ENCODE results near the gene RMI2. TPM values are rescaled to one million over a fixed set of nuclear protein-coding genes. Genes with fewer than 3 reads are reported as not detected.

The RMI2 gene
- total and polyA plus RNA-seq, 9 of the 15 experiments (the other 6 are each of a cell fraction or from before 2014, with no cell fraction given): 8.0 to 43.4 (median 32.5) TPM

- Histone ChIP-seq H3K4me3 (no peak overlapping the region), H3K9me1 (ENCODE audit: control insufficient read depth, insufficient read depth, low read length) (no peaks in the 10 kb centered on the region), H4K20me1 (replicated peaks; ENCODE audit: control insufficient read depth, insufficient read depth, low read length) (no peaks in the 10 kb centered on the region), H3K79me2 (ENCODE audit: control insufficient read depth, insufficient read depth, low read length) (no peaks in the 10 kb centered on the region), H3K9me3 (replicated peaks; ENCODE audit: control insufficient read depth, insufficient read depth, low read depth, low read length) (no peaks in the 10 kb centered on the region), H2AFZ (ENCODE audit: low read depth, low read length) (no peak overlapping the region), H3K27me3 (ENCODE audit: control insufficient read depth in 2 of 2, insufficient read depth in 2 of 2, low read length in 2 of 2) (no peaks in the 10 kb centered on the region), H3K9ac (ENCODE audit: insufficient read depth in 1 of 2, low read depth in 2 of 2, low read length in 2 of 2) (no peak overlapping the region), H3K4me1 (replicated peaks in 1 of 2; ENCODE audit: control insufficient read depth in 2 of 2, insufficient read depth in 2 of 2, low read length in 2 of 2) (no peaks in the 10 kb centered on the region; a peak in 2 of 5 replicates), H3K27ac (ENCODE audit: extremely low read depth, low read depth, low read length) (no peak overlapping the region), H3K36me3 (ENCODE audit: control insufficient read depth, insufficient read depth, low read length) (no peaks in the 10 kb centered on the region), H3K4me2 (ENCODE audit: insufficient read depth, low read length) (no peak overlapping the region)
- no peak for FAIRE-seq
- ATAC-seq: no peak
- DNase-seq (ENCODE audit: extremely low read depth in 1 of 4, low spot score in 3 of 4): no peak
- ChIA-PET POLR2A (interaction anchor here (0.6 kb wide), 1 partner anchor 9 kb away, joined by 3 read pairs; no protein-coding TSS in a partner anchor), CTCF (ENCODE audit: low intra/inter-chr PET ratio) (no interaction called here)
- WGBS (ENCODE audit: insufficient coverage, low coverage, missing lambda C conversion rate): 40% methylated on average over 4 of the region's 4 CpGs
- intact Hi-C loops (cut with micrococcal nuclease) (loop anchor here (5.0 kb wide), 1 partner anchor 422 kb away; no protein-coding TSS in a partner anchor), in situ Hi-C loops (cut with MboI) (no loop called here)
- no TSS peak for BruUV-seq (replicated peaks)
- no peak for TF ChIP-seq ESRRA (IDR thresholded peaks at IDR 0.05; ENCODE audit: borderline replicate concordance, low read depth)
- no peak for TF ChIP-seq BHLHE40 (IDR thresholded peaks at IDR 0.05; ENCODE audit: low read length)
- TF ChIP-seq CLOCK (CRISPR knock-in tag; IDR thresholded peaks at IDR 0.05; ENCODE audit: borderline replicate concordance): no peak
- no peak for TF ChIP-seq POLR3G (IDR thresholded peaks at IDR 0.05; ENCODE audit: extremely low read depth, insufficient read length, insufficient replicate concordance)
- TF ChIP-seq FOXJ3 (CRISPR knock-in tag; IDR thresholded peaks at IDR 0.05): no peak
- no peak for TF ChIP-seq SPI1 (IDR thresholded peaks at IDR 0.05; ENCODE audit: borderline replicate concordance, low read depth, low read length)
- no peak for TF ChIP-seq NR3C1 (CRISPR knock-in tag; IDR thresholded peaks at IDR 0.05)
- TF ChIP-seq ZBTB40 (IDR thresholded peaks at IDR 0.05): no peak
- no peak for TF ChIP-seq ZBTB40 (CRISPR knock-in tag; IDR thresholded peaks at IDR 0.05)
Observed at GRCh38 chr16:11374255-11374654, 29.0 kb downstream of the RMI2 start.
